Stimulated activated CD4-positive, alpha-beta T cell treated with anti-CD3 and anti-CD28 coated beads, Interleukin-12 subunit alpha, Interleukin-12 subunit beta, amount 100 ng/mL, for 48 hours (primary cell): ENCODE results near the gene ZG16B.
A peak's percentile ranks its signal among the peaks of the same experiment; 100 is the strongest.

ENCODE experiments used
- DNase-seq, 3 donors: peaks; one replicate each; pipeline ENCODE4 v3.0.0-alpha.2; 2020; ENCODE audit warnings: low read depth in 2 of 3, low spot score in 1 of 3

The ZG16B gene

DNA sequence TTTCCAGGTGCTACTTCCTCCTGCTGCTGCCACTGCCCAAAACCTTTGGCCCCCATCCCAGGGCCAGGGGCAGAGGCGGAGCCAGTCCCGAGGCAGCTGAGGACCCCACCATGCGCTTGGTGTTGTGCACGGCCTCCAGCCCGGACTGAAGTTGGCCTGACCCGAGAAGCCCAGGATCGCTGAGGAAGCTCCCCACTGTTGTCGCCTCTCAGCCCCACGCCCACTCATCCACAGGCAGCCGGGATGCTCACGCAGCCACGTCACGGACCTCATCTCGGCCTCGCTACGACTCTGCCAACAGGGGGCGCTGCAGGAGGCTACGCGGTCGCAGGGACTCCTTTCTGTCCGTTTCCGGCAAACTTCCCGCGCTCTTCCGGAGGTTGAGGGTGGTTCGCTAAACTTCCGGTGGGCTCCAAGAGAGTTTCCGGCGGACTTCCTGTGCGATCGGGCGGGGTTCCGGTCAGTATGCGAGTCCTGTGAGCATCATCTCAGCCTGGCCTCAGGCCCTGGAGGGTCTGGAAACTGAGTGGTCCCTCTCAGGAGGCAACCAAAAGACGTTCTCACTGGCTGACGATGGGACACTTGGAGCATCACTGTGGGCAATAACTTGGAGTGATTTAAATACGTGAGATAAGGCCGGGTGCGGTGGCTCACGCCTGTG lies 12.4 kb downstream of the ZG16B start:
- peak; percentile 84 to 85 (median 85) for DNase-seq

DNA sequence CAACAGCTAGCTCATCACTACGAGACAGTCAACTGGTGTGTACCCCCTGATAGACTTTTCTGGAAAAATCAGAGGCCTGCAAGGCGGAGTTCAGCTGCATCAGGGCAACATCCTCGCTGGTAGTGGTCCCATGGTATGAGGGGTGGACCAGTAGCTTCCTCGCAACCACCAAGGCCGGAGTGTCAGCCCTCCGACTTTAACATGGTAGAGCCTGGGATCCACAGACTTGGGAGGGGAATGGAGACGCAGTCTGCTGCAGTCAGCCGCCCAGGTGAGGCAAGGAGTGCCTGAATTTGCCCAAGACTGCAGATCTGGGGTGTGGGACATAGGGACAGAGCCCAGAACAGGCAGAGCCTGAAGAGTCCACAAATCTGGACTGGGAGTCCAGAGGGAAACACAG lies 13.4 kb downstream of the ZG16B start:
- no peak for DNase-seq

DNA sequence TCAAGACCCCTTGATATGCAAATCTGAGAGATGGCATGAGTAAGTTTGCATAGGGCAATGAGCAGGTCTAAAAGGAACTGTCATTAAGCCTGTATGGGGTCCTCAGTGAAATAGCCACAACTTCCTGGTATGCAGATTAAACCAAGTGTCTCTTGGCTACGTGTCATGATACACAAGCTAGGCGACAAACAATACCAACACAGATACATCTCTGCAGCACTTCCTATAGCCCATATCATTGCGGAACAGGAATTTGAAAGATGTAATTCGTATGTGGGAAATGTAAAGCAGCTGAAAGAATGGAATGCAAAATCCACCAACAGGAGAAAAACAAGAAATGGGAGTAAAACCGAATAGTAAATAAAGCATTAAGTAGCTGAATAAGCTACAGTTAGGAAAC lies 15.0 kb downstream of the ZG16B start:
- no peak for DNase-seq

DNA sequence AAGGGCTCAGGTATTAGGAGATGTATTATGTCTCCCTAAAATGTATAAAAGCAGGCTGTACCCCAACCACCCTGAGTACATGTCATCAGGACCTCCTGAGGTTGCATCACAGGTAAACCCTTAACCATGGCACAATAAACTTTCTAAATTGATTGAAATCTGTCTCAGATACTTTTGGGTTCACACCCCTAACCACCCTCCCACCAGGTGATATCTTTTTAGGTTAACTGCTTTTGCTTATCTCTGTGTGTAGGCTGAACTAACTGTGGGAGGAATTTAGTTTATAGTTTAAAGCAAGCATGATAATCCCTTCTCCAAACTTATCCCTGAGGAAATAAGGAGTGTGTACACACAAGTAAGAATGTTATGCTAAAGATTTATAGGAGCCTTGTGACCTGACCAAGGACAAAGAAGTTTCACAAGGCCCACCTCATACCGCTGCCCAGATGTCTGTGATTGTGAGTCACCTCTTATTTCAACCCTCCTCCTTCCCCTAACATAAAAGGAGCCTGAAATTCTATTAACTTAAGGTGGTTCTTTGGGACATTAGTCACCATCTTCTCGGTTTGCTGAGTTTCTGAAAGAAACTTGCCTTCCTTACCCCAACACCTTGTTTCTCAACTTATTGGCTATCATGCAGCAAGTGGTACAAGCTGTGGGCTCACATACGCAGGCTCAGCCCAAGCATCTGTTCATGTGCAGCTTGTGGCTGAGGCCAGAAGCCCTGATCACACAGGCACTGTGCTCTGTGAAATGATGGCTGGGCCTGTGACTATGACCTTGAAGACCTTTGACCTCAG lies 16.6 kb downstream of the ZG16B start:
- DNase-seq: no peak

DNA sequence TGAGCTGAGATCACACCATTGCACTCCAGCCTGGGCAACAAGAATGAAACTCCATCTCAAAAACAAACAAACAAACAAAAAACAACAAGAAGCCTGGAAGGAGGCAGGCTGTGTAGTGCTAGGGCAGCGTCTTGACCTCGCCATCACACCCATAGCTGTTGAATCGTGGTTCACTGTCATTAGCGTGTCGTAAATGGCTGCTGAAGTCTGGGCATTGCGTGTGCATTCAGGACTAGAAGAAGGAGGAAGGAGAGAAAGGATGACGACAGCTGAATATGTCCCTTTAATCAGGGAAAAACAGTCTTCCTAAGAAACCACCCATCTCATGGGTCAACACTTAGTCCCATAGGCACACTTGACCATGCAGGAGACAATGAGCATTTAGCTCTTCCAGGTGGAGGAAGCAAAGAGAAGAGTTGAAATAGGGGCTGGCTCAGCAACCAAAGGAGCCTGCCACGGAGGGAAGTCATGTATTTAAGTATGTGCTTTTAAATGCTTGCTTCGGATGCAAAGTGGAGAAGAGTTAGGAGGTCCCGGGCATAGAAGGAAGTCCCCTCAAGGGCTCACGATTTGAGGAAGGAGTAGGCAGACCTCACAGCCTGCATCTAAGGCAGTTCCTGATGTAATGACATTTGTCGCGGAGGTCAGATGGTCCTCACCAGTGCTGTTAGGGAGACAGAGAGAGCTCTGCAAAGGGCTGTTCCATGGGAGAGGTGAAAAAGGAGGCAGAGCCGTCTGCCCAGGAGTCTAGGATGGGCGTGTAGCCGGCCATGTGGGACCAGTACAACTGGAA lies 19.0 kb downstream of the ZG16B start:
- DNase-seq: no peak

DNA sequence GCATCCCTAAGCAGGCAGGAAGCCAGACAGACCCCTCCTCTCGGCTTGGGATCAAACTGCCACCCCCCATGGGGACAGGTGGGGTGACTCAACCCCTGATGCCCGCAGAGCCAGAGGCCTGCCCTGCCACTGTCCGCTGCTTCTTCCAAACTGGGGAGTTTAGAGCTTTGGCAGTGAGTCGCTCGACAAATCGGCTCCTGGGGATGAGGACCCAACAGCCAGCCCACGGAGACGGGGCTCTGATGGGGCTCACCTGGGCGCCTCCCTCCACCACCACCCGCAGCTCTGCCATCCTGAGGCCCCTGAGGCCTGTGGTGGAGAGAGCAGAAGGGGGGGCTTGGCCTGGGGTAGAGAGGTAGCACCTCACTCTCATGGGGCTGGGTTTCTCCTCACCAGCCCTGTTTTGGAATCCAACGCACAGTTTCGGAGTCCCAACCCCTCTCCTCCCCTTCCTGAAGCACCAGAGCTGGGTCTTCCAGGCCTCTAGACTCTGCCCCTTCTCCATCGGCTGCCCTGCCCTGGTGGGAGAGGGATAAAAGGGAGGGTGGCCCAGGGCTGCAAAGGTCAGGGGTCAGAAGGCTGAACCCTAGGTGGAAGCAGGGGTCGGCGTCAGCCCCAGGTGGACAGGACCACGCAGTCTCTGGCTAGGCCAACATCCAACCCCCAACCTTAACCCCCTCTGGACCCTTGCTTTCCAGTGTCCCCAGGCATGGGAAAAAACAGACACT lies 22.1 kb downstream of the ZG16B start:
- no peak for DNase-seq

DNA sequence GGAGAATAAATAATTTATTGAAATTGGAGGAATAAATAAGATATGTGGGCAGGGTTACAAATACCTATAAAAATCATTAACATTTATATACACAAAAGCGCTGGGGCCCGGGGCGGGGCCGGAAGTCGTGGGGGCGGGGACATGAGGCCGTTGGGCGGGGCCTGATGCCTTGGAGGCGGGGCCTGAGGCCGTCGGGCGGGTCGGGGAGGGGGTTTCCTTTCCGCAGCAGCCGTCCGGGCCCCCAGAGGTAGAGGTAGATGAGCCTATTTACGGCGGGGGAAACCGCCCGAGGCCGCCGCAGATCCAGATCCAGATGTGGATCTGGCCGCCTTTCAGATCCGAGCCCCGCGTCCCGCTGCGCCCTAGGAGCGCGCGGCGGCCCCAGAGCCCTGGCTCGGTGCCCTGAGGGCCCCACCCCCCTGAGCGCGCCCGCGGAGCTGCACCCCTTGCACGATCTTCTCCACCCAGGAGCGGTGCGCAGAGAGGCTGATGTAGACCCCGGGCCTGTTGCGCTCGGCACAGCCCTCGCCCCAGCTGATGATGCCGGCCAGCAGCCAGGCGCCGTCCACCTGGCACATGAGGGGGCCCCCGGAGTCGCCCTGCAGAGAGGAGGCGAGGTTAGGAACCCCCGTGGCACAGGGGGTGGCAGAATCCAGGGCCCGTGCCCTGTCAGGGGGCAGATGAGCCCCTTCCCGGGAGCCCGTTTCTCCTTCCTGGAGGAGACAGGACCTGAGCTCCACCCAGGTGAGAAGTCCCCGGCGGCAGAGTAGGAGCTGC lies 22.8 kb downstream of the ZG16B start:
- no peak for DNase-seq

DNA sequence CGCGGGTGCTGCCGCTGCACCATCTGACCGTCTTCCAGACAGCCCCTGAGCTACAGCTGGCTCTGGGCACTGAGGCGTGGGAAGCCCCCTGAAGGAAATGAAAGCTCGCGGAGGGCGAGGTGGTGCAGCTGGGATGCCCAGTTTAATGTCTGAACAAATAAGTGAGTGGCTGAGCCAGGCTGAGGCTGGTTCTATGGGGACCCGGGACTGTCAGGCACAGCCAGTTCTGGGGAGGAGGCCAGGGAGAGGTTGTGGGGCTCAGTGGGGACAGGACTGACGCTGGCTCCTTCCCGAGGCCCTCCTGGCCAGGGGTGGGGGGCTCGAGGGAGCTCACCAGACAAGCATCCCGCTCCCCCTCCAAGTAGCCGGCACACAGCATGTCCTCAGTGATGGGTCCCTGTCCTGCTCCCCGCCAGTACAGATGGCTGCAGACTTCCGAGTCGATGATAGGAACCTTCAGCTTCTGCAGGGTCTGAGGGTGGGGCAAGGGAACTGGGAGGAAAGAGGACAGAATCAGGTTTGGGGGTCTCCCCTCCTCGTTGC lies 23.5 kb downstream of the ZG16B start:
- DNase-seq: no peak

DNA sequence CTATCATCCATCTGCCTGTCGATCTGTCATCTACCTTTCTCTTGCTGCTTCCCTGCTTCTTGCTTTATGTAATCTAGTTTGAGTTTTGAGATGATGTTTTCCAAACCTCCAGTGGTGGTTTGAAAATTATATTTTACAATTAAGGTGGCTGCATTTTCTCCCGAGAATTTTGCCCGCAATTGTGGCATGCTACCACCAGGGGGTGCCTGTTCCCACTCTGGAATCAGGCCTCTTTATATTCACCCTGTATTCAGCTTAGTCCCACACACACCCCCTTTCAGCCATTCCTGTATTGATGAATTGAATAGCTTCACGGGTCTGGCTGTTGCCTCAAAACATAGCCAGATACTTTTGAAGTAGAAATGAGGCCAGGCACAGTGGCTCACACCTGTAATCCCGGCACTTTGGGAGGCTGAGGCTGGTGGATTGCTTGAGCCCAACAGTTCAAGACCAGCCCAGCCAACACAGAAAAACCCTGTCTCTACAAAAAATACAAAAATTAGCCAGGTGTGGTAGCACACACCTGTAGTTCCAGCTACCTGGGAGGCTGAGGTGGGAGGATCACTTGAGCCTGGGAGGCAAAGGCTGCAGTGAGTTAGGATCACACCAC lies 24.7 kb downstream of the ZG16B start:
- peak in 1 of 3 donors; percentile 51 for DNase-seq

DNA sequence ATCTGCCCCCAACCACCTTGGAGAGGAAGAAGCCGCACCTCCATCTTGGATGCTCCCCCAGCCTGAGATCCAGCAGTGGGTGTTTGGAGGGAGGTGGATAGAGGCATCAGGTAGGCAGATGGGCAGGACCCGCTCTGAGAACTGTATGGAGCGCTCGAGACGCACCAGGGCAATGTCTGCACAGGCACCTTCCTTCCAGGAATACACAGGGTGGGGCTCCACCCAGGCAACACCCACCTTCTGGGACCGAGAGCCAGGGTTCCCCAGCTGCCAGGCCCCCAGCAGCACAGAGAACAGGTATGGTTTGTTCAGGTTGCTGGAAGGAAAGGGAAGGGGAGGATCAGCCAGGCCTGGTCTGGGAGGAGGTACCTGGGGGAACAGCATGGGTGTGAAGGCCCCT lies 25.4 kb downstream of the ZG16B start:
- DNase-seq: no peak

DNA sequence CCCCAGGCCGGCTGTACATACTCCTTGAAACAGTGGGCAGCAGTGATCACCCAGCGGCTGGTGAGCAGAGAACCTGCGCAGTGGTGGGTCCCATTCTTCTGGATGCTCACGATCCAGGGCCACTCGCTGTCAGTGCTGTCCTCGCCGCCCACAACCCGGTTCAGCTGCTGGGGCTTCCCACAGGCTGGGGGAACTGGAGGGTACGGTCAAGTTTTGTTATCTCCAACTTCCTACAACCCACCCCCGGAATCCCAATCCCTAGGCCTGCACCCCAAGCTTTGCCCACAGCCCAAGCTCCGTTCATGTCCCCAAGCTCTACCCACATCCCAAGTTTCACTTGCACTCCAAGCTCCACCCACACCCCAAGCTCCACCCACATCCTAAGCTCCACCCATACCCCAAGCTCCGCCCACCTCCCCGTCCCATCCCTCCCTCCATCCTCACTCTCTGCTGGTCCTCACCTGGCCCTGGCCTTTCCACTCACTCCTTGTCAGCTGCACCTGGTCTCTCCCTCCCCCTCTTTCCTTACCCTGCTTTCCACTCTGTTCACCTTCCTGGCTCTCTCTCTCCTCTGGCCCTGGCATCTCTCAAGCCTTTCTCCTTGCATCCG lies 26.1 kb downstream of the ZG16B start:
- DNase-seq: peak in 2 of 3 donors; percentile 21 to 54

DNA sequence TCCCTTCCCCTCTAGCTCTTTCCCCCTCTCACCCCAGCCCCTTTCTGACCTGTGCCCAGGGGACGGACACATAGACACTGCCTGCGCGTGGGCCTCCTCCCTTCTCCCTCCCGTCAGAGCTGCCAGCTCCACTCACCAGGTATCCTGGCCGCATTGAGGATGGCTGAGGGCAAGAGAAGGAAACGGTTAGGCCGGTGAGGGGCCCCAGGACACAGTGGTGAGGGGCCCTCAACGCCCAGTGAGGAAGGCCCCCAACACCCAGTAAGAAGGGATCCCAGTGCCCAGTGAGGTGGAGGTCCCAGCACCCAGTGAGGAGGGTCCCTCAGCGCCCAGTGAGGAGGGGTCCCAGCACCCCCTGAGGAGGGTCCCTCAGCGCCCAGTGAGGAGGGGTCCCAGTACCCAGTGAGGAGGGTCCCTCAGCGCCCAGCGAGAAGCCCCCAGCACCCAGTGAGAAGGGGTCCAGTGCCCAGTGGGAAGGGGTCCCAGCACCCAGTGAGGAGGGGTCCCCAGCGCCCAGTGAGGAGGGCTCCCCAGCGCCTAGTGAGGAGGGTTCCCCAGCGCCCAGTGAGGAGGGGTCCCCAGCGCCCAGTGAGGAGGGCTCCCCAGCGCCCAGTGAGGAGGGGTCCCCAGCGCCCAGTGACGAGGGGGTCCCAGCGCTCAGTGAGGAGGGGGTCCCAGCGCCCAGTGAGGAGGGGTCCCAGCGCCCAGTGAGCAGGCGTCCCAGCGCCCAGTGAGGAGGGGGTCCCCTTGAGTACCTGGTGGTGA lies 26.8 kb downstream of the ZG16B start:
- DNase-seq: no peak

DNA sequence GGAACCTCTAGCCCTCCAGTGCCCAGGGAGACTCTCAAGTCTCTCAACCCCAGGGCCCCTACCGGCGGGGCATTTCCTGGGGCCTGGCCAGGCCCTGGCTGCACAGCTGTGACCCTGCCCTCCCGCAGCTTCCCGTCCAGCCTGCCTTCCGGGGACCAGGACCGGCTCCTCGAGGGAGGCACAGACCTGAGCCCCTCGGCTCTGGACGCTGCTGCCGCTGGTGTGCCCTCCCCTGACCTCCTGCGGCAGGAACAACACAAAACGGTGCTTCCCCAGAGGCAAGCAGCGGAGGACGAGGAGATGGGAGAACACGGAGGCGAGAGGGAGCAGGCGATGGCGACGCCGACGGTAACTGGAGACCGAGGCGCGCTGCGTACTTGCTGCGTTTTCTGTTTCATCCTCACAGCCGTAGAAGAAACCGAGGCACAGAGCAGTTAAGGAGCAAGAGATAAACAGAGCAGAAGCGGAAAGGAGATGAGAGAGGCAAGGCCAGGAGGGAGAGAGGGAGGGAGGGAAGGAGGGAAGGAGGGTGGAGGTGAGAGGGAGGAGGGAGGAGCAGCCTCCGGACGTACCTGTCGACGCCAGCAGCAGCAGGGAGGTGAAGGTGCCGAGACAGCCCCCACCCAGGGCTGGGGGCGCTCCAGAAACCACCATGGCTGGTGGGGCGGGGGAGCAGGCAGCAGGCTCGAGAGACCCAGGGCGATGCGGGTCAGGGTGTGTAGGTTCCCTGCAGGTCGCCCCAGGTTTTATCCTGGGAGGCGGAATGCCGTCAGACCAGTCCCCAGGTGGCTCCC lies 27.5 kb downstream of the ZG16B start, which contains the start of gene PRSS22:
TSS of gene PRSS22 (minus strand) at position 720 of the 794 bp plus-strand sequence. CDS start at position 654, 66 bp downstream.
- no peak for DNase-seq

DNA sequence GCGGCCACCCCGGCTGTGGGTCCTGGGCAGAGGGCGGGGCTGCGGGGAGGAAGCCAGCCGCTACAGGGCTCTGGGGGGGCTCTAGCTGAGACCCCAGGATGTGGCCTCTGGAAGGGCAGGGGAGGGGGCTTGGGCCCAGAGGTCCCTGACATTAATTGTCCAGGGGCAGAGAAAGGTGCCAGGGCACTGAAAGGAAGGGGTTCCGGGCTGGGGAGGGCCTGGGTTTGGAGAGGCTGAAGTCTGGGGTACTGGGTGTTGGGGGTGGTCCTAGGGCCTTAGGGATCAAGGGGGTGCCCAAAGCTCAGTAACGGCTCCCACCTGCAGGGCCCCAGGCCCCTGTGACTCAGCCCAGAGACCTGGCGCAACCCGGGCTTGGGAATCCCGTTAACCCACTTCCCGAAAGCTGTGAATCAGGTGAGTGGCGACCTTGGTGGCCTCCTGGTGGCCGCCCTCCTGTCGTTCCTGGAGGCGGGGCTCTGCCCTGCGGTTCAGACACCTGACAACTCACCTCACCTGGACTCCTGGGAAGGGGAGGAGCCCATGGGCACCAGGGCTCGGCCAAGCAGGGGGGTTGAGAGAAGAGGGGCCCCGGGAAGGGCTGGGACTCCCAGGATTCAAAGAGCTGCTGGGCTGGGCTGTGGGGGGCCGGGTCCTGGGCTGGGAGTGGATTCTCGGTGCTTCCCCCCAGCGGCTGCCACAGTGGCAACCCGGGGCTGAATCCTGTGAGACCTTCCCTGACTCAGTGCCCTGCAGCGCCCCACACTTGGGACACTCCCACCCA lies 28.3 kb downstream of the ZG16B start:
- DNase-seq: no peak

DNA sequence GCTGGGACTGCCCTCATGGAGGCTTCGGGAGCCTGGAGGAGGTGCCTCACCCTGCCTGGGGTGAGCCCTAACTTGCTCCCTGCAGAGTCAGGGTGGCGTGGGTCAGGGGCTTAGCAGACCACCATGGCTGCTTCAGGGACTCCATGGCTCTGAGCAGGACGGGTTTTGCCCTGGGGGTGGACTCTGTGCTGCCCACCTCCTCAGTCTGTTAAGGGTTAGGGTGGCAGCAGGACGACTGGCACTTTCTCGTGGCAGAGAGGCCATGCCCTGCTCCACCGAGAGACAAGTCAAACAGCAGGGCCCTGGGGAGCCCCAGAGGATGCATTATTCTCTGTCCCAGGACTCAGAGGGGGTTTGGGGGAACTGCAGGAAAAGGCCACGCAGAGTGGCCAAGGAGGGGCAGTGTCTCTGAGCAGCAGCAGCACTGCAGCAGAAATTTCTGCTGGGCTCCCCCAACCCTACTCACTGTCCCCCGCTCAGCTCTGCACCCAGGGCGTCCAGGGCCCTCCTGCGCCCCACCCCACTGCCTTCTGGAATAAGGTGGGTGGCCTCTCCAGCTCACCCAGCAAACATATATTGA lies 29.7 kb downstream of the ZG16B start:
- no peak for DNase-seq

DNA sequence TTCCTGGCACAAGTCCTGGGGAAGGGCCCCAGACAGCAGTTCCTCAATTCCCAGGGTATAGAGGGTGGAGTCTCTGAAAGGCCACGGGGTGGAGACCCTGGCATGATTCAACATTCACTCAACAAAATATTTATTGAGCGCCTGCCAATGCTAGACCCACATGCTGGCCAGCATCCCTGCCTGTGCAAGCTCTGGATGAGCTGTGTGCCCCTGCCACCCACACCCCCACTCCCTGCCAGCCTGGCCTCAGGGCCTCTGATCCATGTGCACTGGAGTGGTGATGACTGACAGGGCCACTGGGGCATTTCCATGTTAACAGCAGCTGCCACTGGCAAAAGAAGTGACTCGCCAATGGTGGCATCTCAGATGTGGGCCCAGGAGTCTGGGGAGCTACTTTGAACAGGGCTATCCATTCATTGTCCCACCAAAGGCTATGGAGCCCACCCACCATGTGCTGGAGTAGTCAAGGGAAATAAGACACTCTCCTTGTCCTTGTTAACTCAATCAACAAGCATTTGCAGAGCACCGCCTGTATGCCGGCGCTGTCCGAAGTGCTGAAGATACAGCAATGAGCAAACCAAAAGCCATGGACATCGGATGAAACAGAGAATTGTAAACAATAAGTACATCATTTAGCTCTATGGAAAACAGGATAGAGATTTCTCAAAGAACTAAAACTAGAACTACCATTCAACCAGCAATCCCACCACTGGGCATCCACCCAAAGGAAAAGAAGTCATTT lies 30.9 kb downstream of the ZG16B start:
- DNase-seq: no peak
